GM12865 (cell line): Measurements from ENCODE around the gene COL4A3.

Experiments used
- DNase-seq: peaks from one replicate; pipeline ENCODE4 v3.0.0; 2010; ENCODE audit warnings: low read depth
- H3K4me3 ChIP-seq: 2 replicates; pipeline ENCODE4 v1.5.1; 2011; ENCODE audit warnings: mild to moderate bottlenecking, low read depth, low read length, control low read depth
- CTCF ChIP-seq: IDR thresholded peaks from 2 replicates; pipeline ENCODE4 v1.5.1; 2011; ENCODE audit warnings: low read length, control low read depth, low read depth, inconsistent platforms; ENCODE audit not compliant: insufficient read depth; ENCODE audit errors: missing control alignments

The COL4A3 gene

GRCh38 chr2:227351639-227352038, 187.2 kb downstream of the COL4A3 start:
- no peak for TF ChIP-seq CTCF
- H3K4me3 ChIP-seq, result no peak overlapping the region
- DNase-seq, result peak; percentile 59

GRCh38 chr2:227360351-227360750, 195.9 kb downstream of the COL4A3 start:
- DNase-seq, result no peak
- no peak for TF ChIP-seq CTCF
- H3K4me3 ChIP-seq, result no peak overlapping the region

- peak; percentile 21 for TF ChIP-seq CTCF
- DNase-seq, result peak; percentile 17
Measured at GRCh38 chr2:227363756-227364155, 199.3 kb downstream of the COL4A3 start.

More at GRCh38 chr2:227363756-227364155, 199.3 kb downstream of the COL4A3 start:
- H3K4me3 ChIP-seq, result no peak overlapping the region
